Retina (tissue), 1 donor: ENCODE data around the gene PIGM.
A peak's percentile ranks its signal among the peaks of the same experiment; 100 is the strongest.

Experiments used
- DNase-seq: peaks from one replicate; pipeline ENCODE4 v3.0.0-alpha.2; 2016

PIGM gene

GRCh38 chr1:160031365-160032164, at the start of gene PIGM:
PIGM (minus strand) TSS chr1:160031990; CDS start chr1:160031739, 251 bp downstream.
- peak; percentile 96 for DNase-seq

- DNase-seq = peak; percentile 68
These were observed 49.6 kb upstream of the PIGM start, which contains the start of gene KCNJ9 for GRCh38 chr1:160081261-160081936. KCNJ9 (plus strand) TSS chr1:160081538; CDS start chr1:160084031, 2,493 bp downstream.

- no peak for DNase-seq
These were observed 48.8 kb upstream of the PIGM start for GRCh38 chr1:160080381-160081100.

- DNase-seq = no peak
These were observed 47.7 kb upstream of the PIGM start for GRCh38 chr1:160079448-160079847.

GRCh38 chr1:160078512-160079195, 46.9 kb upstream of the PIGM start:
- DNase-seq = peak; percentile 79

GRCh38 chr1:160077486-160077885, 45.7 kb upstream of the PIGM start:
- DNase-seq = no peak

- DNase-seq = no peak
These were observed 44.5 kb upstream of the PIGM start for GRCh38 chr1:160076295-160076694.

- no peak for DNase-seq
These were observed 44.0 kb upstream of the PIGM start for GRCh38 chr1:160075836-160076235.

GRCh38 chr1:160074865-160075264, 43.1 kb upstream of the PIGM start:
- no peak for DNase-seq

- DNase-seq = no peak
These were observed 39.5 kb upstream of the PIGM start for GRCh38 chr1:160071289-160071688.

GRCh38 chr1:160070243-160071163, 38.7 kb upstream of the PIGM start:
- peak; percentile 89 for DNase-seq

GRCh38 chr1:160069460-160070231, 37.9 kb upstream of the PIGM start, which contains the start of gene KCNJ10:
KCNJ10 (minus strand) TSS chr1:160070160; CDS start chr1:160042532, 27,628 bp downstream.
- peak; percentile 38 for DNase-seq

GRCh38 chr1:160068225-160068624, 36.4 kb upstream of the PIGM start:
- no peak for DNase-seq

GRCh38 chr1:160066829-160067745, 35.3 kb upstream of the PIGM start:
- DNase-seq = peak; percentile 84

GRCh38 chr1:160064746-160065145, 33.0 kb upstream of the PIGM start:
- DNase-seq = no peak

- no peak for DNase-seq
These were observed 32.4 kb upstream of the PIGM start for GRCh38 chr1:160064164-160064563.

GRCh38 chr1:160063176-160063575, 31.4 kb upstream of the PIGM start:
- no peak for DNase-seq

GRCh38 chr1:160062230-160062532, 30.4 kb upstream of the PIGM start:
- DNase-seq = peak; percentile 68

GRCh38 chr1:160061369-160062229, 29.8 kb upstream of the PIGM start:
- DNase-seq = no peak
